Liver (tissue), 9 donors: Measurements from ENCODE around the gene OGA. TPM values are rescaled to one million over a fixed set of nuclear protein-coding genes. Genes with fewer than 3 reads are reported as not detected.

Source experiments
- DNase-seq: peaks from one replicate; pipeline ENCODE4 v3.0.0-alpha.2; 2017; ENCODE audit warnings: low spot score
- H3K27ac ChIP-seq, 2 donors: one replicate each; pipeline ENCODE4 v1.7.0; 2013; ENCODE audit warnings: inconsistent platforms in 2 of 2, low read length in 2 of 2, control low read depth in 1 of 2, low read depth in 1 of 2, mild to moderate bottlenecking in 1 of 2
- H3K27me3 ChIP-seq, 4 donors: one replicate each; pipeline versions ENCODE4 v1.6.1 to v1.7.0; 2013; ENCODE audit warnings: low read length in 3 of 4, inconsistent platforms in 1 of 4, mild to moderate bottlenecking in 1 of 4, moderate library complexity in 1 of 4; ENCODE audit not compliant: control insufficient read depth in 4 of 4, insufficient read depth in 4 of 4
- H3K36me3 ChIP-seq, 4 donors: one replicate each; pipeline versions ENCODE4 v1.6.1 to v1.7.0; 2013; ENCODE audit warnings: low read length in 3 of 4, mild to moderate bottlenecking in 3 of 4, low read depth in 1 of 4, moderate library complexity in 1 of 4; ENCODE audit not compliant: control insufficient read depth in 4 of 4, insufficient read depth in 3 of 4
- H3K4me1 ChIP-seq, 4 donors: one replicate each; pipeline versions ENCODE4 v1.6.1 to v1.7.0; 2013; ENCODE audit warnings: low read length in 3 of 4, mild to moderate bottlenecking in 3 of 4, moderate library complexity in 1 of 4; ENCODE audit not compliant: control insufficient read depth in 4 of 4, insufficient read depth in 4 of 4
- H3K4me3 ChIP-seq, 3 donors: one replicate each; pipeline versions ENCODE4 v1.6.1 to v1.7.0; 2013; ENCODE audit warnings: low read length in 3 of 3, control low read depth in 1 of 3, low read depth in 1 of 3, mild to moderate bottlenecking in 1 of 3
- H3K9ac ChIP-seq, 2 donors: one replicate each; pipeline ENCODE4 v1.7.0; 2013; ENCODE audit warnings: low read length in 2 of 2, mild to moderate bottlenecking in 2 of 2, moderate library complexity in 2 of 2, control low read depth in 1 of 2, low read depth in 1 of 2
- H3K9me3 ChIP-seq, 4 donors: one replicate each; pipeline versions ENCODE4 v1.6.1 to v1.7.0; 2013; ENCODE audit warnings: low read length in 3 of 4; ENCODE audit not compliant: control insufficient read depth in 4 of 4
- ATF3 ChIP-seq: IDR thresholded peaks from 2 replicates; pipeline ENCODE4 v1.6.1; 2016; ENCODE audit warnings: antibody characterized with exemption
- EGR1 ChIP-seq, 2 donors: IDR thresholded peaks; 2 replicates each; pipeline ENCODE4 v1.6.1; 2016 to 2018; ENCODE audit warnings: antibody characterized with exemption in 2 of 2, low read depth in 2 of 2
- FOXA1 ChIP-seq: IDR thresholded peaks from 2 replicates; pipeline ENCODE4 v1.6.1; 2016; ENCODE audit warnings: antibody characterized with exemption
- FOXA2 ChIP-seq: IDR thresholded peaks from 2 replicates; pipeline ENCODE4 v1.6.1; 2016; ENCODE audit warnings: antibody characterized with exemption
- GABPA ChIP-seq, 2 donors: IDR thresholded peaks in 1 of 2; conservative IDR thresholded peaks in 1 of 2; 2 replicates each; pipeline ENCODE4 v1.6.1; 2016; ENCODE audit warnings: antibody characterized with exemption in 2 of 2, mild to moderate bottlenecking in 1 of 2, moderate library complexity in 1 of 2
- HNF4A ChIP-seq, 2 donors: conservative IDR thresholded peaks; 2 replicates each; pipeline ENCODE4 v1.6.1; 2016; ENCODE audit warnings: antibody characterized with exemption in 2 of 2, mild to moderate bottlenecking in 2 of 2
- HNF4G ChIP-seq: IDR thresholded peaks from 2 replicates; pipeline ENCODE4 v1.6.1; 2016; ENCODE audit warnings: antibody characterized with exemption
- JUND ChIP-seq, 2 donors: IDR thresholded peaks; 2 replicates each; pipeline ENCODE4 v1.6.1; 2016; ENCODE audit warnings: antibody characterized with exemption in 2 of 2
- NR2F2 ChIP-seq: IDR thresholded peaks from 2 replicates; pipeline ENCODE4 v1.6.1; 2016; ENCODE audit warnings: antibody characterized with exemption
- RAD21 ChIP-seq, 2 donors: IDR thresholded peaks; 2 replicates each; pipeline ENCODE4 v1.6.1; 2016; ENCODE audit warnings: antibody characterized with exemption in 2 of 2, mild to moderate bottlenecking in 2 of 2
- REST ChIP-seq: IDR thresholded peaks from 2 replicates; pipeline ENCODE4 v1.6.1; 2016; ENCODE audit warnings: antibody characterized with exemption, mild to moderate bottlenecking
- RXRA ChIP-seq, 2 donors: IDR thresholded peaks; 2 replicates each; pipeline ENCODE4 v1.6.1; 2017 to 2018; ENCODE audit warnings: antibody characterized with exemption in 2 of 2, mild to moderate bottlenecking in 1 of 2
- SP1 ChIP-seq: IDR thresholded peaks from 2 replicates; pipeline ENCODE4 v1.6.1; 2018; ENCODE audit warnings: antibody characterized with exemption, mild to moderate bottlenecking
- TAF1 ChIP-seq: conservative IDR thresholded peaks from 2 replicates; pipeline ENCODE4 v1.6.1; 2016; ENCODE audit warnings: antibody characterized with exemption, mild to moderate bottlenecking
- YY1 ChIP-seq: IDR thresholded peaks from 2 replicates; pipeline ENCODE4 v1.6.1; 2016; ENCODE audit warnings: antibody characterized with exemption, mild to moderate bottlenecking
- ZBTB33 ChIP-seq: IDR thresholded peaks from 2 replicates; pipeline ENCODE4 v1.6.1; 2016; ENCODE audit warnings: antibody characterized with exemption
- WGBS: extraction: QIAGEN DNeasy Blood & Tissue Kit; methylation state at CpG from one replicate; pipeline ENCODE4 v1.1.7; 2013; 5-methylcytosine and 5-hydroxymethylcytosine counted together
- polyA plus RNA-seq, 2 donors: library from polyadenylated mRNA; stranded (reverse) in 1 of 2; unstranded in 1 of 2; fragments of 200-250 nt in 1 of 2; fragments of >200 nt in 1 of 2; fragmentation: Nextera tagmentation in 1 of 2; extraction: Ambion mirVana in 1 of 2; gene quantifications; one replicate each; pipeline versions ENCODE4 v1.2.1 to v1.2.3, GENCODE V29; 2013 to 2015
- total RNA-seq, 2 donors: library from RNA; depleted of rRNA; stranded (reverse); fragments of >200 nt; gene quantifications; one replicate each; pipeline ENCODE4 v1.2.3, GENCODE V29; 2014
- TF ChIP-seq, protein P1 (sequence below): IDR thresholded peaks from 2 replicates; pipeline ENCODE4 v1.6.1; 2016; ENCODE audit warnings: antibody characterized with exemption
- TF ChIP-seq, protein P2 (sequence below): fragments of 150-350 bp; IDR thresholded peaks from 2 replicates; pipeline ENCODE4 v1.5.1; 2017; ENCODE audit warnings: improper control_type of control experiment, low read depth, low read length; ENCODE audit not compliant: missing input control
- donor health status: healthy.
- donor health status: healthy.
- donor health status: healthy.
- donor health status: healthy.
- donor health status: healthy.

Gene OGA
- total and polyA plus RNA-seq, 4 donors = 18.0 to 64.3 (median 41.4) TPM

DNA sequence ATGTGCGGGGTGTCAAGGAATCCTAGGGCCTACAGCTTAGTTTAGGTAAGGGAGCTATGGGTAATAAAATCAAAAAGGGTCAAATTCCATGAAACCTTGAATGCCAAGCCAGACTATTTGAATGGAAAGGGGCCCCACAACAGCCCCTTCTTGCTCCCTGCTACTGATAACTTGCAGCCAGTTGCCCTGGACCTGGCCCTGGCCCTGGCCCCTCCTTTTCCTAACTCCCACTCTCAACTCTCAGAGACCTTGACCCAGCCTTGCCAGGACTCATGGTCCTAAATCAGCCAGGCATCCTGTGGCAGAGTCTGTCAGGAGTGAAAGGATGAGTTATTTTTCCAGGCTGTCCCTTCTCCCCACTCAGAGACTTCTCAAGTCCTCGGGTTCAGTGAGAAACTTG, 19.5 kb upstream of the OGA start:
- no peak overlapping the region for H3K4me3 ChIP-seq
- H3K9me3 ChIP-seq = no peaks in the 10 kb centered on the region
- WGBS = 86% methylated on average over 2 of the region's 2 CpGs
- H3K4me1 ChIP-seq = peaks cover 7 to 25% (median 13%) of the 10 kb centered on the region in 4 donors
- H3K9ac ChIP-seq = no peak overlapping the region
- no peak overlapping the region for H3K27ac ChIP-seq
- no peaks in the 10 kb centered on the region for H3K36me3 ChIP-seq
- no peak for TF ChIP-seq ZBTB33
- TF ChIP-seq YY1 = no peak
- TF ChIP-seq TAF1 = no peak
- TF ChIP-seq FOXA1 = no peak
- TF ChIP-seq GABPA (IDR thresholded peaks at IDR 0.05 in 1 of 2, conservative IDR thresholded peaks at IDR 0.05 in 1 of 2) = no peak
- TF ChIP-seq JUND (IDR thresholded peaks at IDR 0.05) = no peak
- TF ChIP-seq HNF4G = no peak
- no peak for TF ChIP-seq HNF4A (conservative IDR thresholded peaks at IDR 0.05)
- no peak for TF ChIP-seq ATF3
- TF ChIP-seq REST = no peak
- TF ChIP-seq, protein P1, sequence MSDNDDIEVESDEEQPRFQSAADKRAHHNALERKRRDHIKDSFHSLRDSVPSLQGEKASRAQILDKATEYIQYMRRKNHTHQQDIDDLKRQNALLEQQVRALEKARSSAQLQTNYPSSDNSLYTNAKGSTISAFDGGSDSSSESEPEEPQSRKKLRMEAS = no peak
- TF ChIP-seq, protein P2, sequence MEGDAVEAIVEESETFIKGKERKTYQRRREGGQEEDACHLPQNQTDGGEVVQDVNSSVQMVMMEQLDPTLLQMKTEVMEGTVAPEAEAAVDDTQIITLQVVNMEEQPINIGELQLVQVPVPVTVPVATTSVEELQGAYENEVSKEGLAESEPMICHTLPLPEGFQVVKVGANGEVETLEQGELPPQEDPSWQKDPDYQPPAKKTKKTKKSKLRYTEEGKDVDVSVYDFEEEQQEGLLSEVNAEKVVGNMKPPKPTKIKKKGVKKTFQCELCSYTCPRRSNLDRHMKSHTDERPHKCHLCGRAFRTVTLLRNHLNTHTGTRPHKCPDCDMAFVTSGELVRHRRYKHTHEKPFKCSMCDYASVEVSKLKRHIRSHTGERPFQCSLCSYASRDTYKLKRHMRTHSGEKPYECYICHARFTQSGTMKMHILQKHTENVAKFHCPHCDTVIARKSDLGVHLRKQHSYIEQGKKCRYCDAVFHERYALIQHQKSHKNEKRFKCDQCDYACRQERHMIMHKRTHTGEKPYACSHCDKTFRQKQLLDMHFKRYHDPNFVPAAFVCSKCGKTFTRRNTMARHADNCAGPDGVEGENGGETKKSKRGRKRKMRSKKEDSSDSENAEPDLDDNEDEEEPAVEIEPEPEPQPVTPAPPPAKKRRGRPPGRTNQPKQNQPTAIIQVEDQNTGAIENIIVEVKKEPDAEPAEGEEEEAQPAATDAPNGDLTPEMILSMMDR = no peak
- no peak for TF ChIP-seq EGR1 (IDR thresholded peaks at IDR 0.05; ENCODE audit: low read depth in 2 of 2)
- TF ChIP-seq FOXA2 = no peak
- no peak for TF ChIP-seq RXRA (IDR thresholded peaks at IDR 0.05)
- no peak for TF ChIP-seq SP1
- no peak for TF ChIP-seq NR2F2
- no peak for TF ChIP-seq RAD21 (IDR thresholded peaks at IDR 0.05)
- H3K27me3 ChIP-seq = no peaks in the 10 kb centered on the region
- no peak for DNase-seq
